Measurements from ENCODE around the gene PMF1. TPM values are rescaled to one million over a fixed set of nuclear protein-coding genes. Genes with fewer than 3 reads are reported as not detected.
A peak's percentile ranks its signal among the peaks of the same experiment; 100 is the strongest.

PMF1 gene
- total and polyA plus RNA-seq, 2 of the 13 experiments (the other 11 are each of a cell fraction or from before 2014, with no cell fraction given): 72.5 to 89.0 TPM

DNA sequence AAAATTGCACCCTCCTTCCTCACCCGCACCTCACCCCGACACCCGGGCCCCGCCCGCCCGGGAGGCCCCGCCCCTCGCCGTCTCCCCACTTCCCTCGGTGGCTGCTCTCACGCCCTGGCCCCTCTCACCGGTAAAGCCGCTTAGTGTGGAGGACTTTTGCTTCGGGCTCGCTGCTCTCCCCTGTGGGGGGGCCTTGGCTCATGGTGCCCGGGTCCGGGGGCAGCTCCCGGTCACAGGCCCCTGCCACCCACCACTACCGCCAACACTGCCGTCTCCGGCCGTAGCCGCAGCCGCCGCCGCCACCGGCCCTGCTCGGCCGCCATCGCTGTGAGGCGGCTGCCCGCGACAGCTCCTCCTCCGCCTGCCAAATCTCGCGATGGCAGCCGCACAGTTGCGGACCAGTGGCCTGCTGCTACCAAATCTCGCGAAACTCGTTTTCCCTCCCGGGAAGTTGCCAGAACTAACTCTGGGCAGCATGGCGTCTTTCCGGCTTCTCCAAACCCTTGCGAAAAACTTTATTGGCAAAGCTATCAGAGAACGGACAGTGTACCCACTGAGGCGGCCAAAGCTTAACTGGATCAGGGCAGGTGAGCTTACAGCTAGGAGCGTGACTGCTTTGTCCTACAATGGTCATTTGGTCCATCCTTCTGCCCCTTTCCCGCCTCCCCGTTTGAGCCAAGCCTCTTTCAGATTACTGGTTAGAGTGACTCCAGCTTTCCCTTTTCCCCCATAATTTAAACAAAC is 69.8 kb downstream of the PMF1 start, which contains the start of gene SMG5 (continued):
- TF ChIP-seq ZNF317 (CRISPR knock-in tag; IDR thresholded peaks at IDR 0.05) (no peak), ZNF567 (CRISPR knock-in tag; IDR thresholded peaks at IDR 0.05; ENCODE audit: borderline replicate concordance) (no peak; the same call in 1 of the 2 replicates), PHF8 (CRISPR knock-in tag; IDR thresholded peaks at IDR 0.05) (peak; percentile 92), GPN1 (CRISPR knock-in tag; IDR thresholded peaks at IDR 0.05; ENCODE audit: borderline replicate concordance) (no peak), ZNF446 (CRISPR knock-in tag; IDR thresholded peaks at IDR 0.05) (peak; percentile 40; the same call in 1 of the 2 replicates), ZNF333 (CRISPR knock-in tag; IDR thresholded peaks at IDR 0.05; ENCODE audit: borderline replicate concordance) (0 out of 2 replicates have a peak, but pooled peaks have one; percentile 60), POLR2G (IDR thresholded peaks at IDR 0.05; ENCODE audit: low read depth, low read length) (peak; percentile 98), ZBTB38 (CRISPR knock-in tag; IDR thresholded peaks at IDR 0.05) (0 out of 2 replicates have a peak, but pooled peaks have one; percentile 18), BRD4 (CRISPR knock-in tag; IDR thresholded peaks at IDR 0.05) (peak; percentile 43; the same call in 1 of the 2 replicates), ARNT2 (CRISPR knock-in tag; IDR thresholded peaks at IDR 0.05; ENCODE audit: low read depth) (peak; percentile 98; the same call in 1 of the 2 replicates), HNRNPH1 (optimal IDR thresholded peaks at IDR 0.05; ENCODE audit: low read depth, low read length) (no peak), DMAP1 (CRISPR knock-in tag; IDR thresholded peaks at IDR 0.05) (peak; percentile 94), ETV5 (CRISPR knock-in tag; IDR thresholded peaks at IDR 0.05; ENCODE audit: borderline replicate concordance) (peak; percentile 96), KDM2A (CRISPR knock-in tag; IDR thresholded peaks at IDR 0.05; ENCODE audit: borderline replicate concordance, low read depth) (peak; percentile 98), SIN3A (IDR thresholded peaks at IDR 0.05; ENCODE audit: borderline replicate concordance, low read depth, low read length) (peak; percentile 98), GTF2F1 (IDR thresholded peaks at IDR 0.05; ENCODE audit: low read length) (no peak; the same call in 1 of the 2 replicates), REPIN1 (CRISPR knock-in tag; IDR thresholded peaks at IDR 0.05; ENCODE audit: borderline replicate concordance, low read depth) (peak; percentile 77; the same call in 1 of the 2 replicates), NR2F2 (IDR thresholded peaks at IDR 0.05; ENCODE audit: borderline replicate concordance, low read depth) (peak; percentile 69; the same call in 1 of the 2 replicates)
- TF ChIP-seq, protein P1, sequence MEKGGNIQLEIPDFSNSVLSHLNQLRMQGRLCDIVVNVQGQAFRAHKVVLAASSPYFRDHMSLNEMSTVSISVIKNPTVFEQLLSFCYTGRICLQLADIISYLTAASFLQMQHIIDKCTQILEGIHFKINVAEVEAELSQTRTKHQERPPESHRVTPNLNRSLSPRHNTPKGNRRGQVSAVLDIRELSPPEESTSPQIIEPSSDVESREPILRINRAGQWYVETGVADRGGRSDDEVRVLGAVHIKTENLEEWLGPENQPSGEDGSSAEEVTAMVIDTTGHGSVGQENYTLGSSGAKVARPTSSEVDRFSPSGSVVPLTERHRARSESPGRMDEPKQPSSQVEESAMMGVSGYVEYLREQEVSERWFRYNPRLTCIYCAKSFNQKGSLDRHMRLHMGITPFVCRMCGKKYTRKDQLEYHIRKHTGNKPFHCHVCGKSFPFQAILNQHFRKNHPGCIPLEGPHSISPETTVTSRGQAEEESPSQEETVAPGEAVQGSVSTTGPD (CRISPR knock-in tag; IDR thresholded peaks at IDR 0.05): no peak
- TF ChIP-seq, protein P2, sequence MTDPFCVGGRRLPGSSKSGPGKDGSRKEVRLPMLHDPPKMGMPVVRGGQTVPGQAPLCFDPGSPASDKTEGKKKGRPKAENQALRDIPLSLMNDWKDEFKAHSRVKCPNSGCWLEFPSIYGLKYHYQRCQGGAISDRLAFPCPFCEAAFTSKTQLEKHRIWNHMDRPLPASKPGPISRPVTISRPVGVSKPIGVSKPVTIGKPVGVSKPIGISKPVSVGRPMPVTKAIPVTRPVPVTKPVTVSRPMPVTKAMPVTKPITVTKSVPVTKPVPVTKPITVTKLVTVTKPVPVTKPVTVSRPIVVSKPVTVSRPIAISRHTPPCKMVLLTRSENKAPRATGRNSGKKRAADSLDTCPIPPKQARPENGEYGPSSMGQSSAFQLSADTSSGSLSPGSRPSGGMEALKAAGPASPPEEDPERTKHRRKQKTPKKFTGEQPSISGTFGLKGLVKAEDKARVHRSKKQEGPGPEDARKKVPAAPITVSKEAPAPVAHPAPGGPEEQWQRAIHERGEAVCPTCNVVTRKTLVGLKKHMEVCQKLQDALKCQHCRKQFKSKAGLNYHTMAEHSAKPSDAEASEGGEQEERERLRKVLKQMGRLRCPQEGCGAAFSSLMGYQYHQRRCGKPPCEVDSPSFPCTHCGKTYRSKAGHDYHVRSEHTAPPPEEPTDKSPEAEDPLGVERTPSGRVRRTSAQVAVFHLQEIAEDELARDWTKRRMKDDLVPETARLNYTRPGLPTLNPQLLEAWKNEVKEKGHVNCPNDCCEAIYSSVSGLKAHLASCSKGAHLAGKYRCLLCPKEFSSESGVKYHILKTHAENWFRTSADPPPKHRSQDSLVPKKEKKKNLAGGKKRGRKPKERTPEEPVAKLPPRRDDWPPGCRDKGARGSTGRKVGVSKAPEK (CRISPR knock-in tag; IDR thresholded peaks at IDR 0.05; ENCODE audit: borderline replicate concordance): no peak
- TF ChIP-seq, protein P3, sequence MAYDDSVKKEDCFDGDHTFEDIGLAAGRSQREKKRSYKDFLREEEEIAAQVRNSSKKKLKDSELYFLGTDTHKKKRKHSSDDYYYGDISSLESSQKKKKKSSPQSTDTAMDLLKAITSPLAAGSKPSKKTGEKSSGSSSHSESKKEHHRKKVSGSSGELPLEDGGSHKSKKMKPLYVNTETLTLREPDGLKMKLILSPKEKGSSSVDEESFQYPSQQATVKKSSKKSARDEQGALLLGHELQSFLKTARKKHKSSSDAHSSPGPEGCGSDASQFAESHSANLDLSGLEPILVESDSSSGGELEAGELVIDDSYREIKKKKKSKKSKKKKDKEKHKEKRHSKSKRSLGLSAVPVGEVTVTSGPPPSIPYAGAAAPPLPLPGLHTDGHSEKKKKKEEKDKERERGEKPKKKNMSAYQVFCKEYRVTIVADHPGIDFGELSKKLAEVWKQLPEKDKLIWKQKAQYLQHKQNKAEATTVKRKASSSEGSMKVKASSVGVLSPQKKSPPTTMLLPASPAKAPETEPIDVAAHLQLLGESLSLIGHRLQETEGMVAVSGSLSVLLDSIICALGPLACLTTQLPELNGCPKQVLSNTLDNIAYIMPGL (CRISPR knock-in tag; IDR thresholded peaks at IDR 0.05; ENCODE audit: borderline replicate concordance in 1 of 2, low read depth in 1 of 2): peak; percentile 86 to 87; a peak in 3 of 4 replicates
- TF ChIP-seq, protein P4, sequence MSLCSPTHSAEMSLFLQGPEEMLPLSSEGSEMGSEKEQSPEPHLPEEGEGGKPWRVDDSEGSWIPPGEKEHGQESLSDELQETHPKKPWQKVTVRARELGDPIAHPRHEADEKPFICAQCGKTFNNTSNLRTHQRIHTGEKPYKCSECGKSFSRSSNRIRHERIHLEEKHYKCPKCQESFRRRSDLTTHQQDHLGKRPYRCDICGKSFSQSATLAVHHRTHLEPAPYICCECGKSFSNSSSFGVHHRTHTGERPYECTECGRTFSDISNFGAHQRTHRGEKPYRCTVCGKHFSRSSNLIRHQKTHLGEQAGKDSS (CRISPR knock-in tag; IDR thresholded peaks at IDR 0.05; ENCODE audit: borderline replicate concordance, low read depth): peak; percentile 27; the same call in 1 of the 2 replicates

Measured in HepG2 (cell line).